Peyer's patch (tissue), 4 donors: ENCODE data around the gene PLEKHO1. TPM values are rescaled to one million over a fixed set of nuclear protein-coding genes. Genes with fewer than 3 reads are reported as not detected.
A peak's percentile ranks its signal among the peaks of the same experiment; 100 is the strongest.

Source experiments
- DNase-seq, 3 donors: peaks; one replicate each; pipeline ENCODE4 v3.0.0-alpha.2; 2017 to 2019
- H3K27ac ChIP-seq, 4 donors: fragments of 200-600 bp; sonication (generic); one replicate each; pipeline ENCODE4 v1.5.1; 2016 to 2019
- H3K27me3 ChIP-seq, 2 donors: fragments of 200-600 bp; sonication (generic); one replicate each; pipeline ENCODE4 v1.5.1; 2019
- H3K36me3 ChIP-seq, 3 donors: fragments of 200-600 bp; sonication (generic); one replicate each; pipeline ENCODE4 v1.5.1; 2016 to 2019
- H3K4me1 ChIP-seq, 4 donors: fragments of 200-600 bp; sonication (generic); one replicate each; pipeline ENCODE4 v1.5.1; 2016 to 2019
- H3K4me3 ChIP-seq, 4 donors: fragments of 200-600 bp; sonication (generic); 1 replicate in 3 of 4; 2 replicates in 1 of 4; pipeline ENCODE4 v1.5.1; 2016 to 2019; ENCODE audit warnings: mild to moderate bottlenecking in 1 of 4
- H3K9me3 ChIP-seq, 4 donors: fragments of 200-600 bp; sonication (generic); one replicate each; pipeline ENCODE4 v1.5.1; 2016 to 2019; ENCODE audit warnings: mild to moderate bottlenecking in 1 of 4
- POLR2A ChIP-seq, 2 donors: fragments of 450-650 bp; IDR thresholded peaks; one replicate each; pipeline ENCODE4 v1.5.1; 2017; ENCODE audit warnings: antibody characterized with exemption in 2 of 2, mild to moderate bottlenecking in 2 of 2, moderate library complexity in 2 of 2
- total RNA-seq, 4 donors: library from RNA; depleted of rRNA; stranded (reverse); fragments of >200 nt; gene quantifications; one replicate each; pipeline ENCODE4 v1.1.0, GENCODE V29; 2016
- TF ChIP-seq, protein P1 (sequence below), 6 experiments: fragments of 450-650 bp in 4 of 6; fragments of 200-600 bp in 2 of 6; sonication (generic) in 1 of 6; IDR thresholded peaks; one replicate each; pipeline ENCODE4 v1.5.1; 2017 to 2019; ENCODE audit warnings: antibody characterized with exemption in 6 of 6, mild to moderate bottlenecking in 3 of 6, moderate library complexity in 1 of 6

The PLEKHO1 gene
- total RNA-seq, 4 donors from 2014 or later = 12.6 to 106 (median 29.6) TPM

DNA sequence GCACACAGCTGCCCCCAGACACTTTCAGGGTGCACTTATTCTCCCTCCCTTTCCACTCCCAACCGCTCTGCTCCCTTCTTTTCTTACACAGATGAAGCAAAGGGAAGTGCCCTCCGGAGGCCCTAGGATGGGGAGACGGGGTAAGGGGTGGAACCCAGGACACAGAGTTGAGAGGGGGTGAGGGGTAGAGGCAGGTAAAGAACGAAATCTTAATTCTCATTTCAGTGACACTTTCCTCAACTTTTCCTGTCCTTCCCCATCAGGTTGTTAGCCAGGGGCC, 12.8 kb downstream of the PLEKHO1 start:
- DNase-seq = no peak
- no peaks in the 10 kb centered on the region for H3K36me3 ChIP-seq
- TF ChIP-seq, protein P1, sequence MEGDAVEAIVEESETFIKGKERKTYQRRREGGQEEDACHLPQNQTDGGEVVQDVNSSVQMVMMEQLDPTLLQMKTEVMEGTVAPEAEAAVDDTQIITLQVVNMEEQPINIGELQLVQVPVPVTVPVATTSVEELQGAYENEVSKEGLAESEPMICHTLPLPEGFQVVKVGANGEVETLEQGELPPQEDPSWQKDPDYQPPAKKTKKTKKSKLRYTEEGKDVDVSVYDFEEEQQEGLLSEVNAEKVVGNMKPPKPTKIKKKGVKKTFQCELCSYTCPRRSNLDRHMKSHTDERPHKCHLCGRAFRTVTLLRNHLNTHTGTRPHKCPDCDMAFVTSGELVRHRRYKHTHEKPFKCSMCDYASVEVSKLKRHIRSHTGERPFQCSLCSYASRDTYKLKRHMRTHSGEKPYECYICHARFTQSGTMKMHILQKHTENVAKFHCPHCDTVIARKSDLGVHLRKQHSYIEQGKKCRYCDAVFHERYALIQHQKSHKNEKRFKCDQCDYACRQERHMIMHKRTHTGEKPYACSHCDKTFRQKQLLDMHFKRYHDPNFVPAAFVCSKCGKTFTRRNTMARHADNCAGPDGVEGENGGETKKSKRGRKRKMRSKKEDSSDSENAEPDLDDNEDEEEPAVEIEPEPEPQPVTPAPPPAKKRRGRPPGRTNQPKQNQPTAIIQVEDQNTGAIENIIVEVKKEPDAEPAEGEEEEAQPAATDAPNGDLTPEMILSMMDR (IDR thresholded peaks at IDR 0.05) = no peak
- no peak for TF ChIP-seq POLR2A (IDR thresholded peaks at IDR 0.05)
- H3K27ac ChIP-seq = peak overlapping the region; percentile 70 to 93 (median 84)
- no peaks in the 10 kb centered on the region for H3K9me3 ChIP-seq
- H3K4me3 ChIP-seq = peak overlapping the region in 2 of 4 donors; percentile 2 to 31
- peaks cover 0 to 50% (median 16%) of the 10 kb centered on the region in 4 donors for H3K4me1 ChIP-seq
- no peaks in the 10 kb centered on the region for H3K27me3 ChIP-seq

DNA sequence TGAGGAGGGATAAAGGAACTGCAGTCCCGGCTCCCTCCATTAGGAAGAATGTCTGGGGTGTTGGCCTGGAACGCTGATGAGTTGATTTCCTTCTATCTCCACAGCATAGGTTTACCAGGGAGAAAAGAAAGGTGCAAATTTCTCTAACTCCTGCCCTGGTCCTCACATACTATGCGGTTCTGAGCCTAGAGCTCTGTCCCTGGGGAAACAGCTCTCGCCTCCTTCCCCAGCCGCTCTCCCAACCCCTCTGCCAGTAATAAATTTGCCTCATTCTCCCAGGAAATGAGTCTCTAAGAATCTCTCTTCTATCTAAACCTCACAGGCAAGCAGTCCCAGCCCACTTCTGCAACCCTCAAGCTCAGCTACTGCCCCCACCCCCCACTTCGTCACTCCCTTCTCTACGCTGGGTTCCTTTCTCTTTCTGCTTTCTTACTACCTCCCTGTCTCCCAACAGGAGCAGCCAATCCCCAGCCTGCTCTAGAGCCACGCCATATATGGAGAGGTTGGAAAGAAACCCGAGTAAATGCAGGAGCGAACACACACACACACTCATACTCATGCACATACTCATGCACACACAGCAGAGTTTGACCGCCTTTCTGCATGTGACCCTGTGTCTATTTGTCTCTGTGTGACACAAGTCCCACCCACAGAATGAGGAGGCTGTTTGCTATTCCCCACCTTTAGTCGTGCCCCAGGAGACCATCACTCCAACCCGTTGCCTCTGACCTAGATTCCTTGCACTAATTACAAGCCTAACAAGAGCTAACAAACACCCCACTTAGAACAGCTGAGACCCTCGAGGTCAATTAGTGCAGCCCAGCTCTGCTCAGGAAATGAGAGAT, 13.4 kb downstream of the PLEKHO1 start:
- Histone ChIP-seq H3K36me3 (no peaks in the 10 kb centered on the region), H3K4me3 (peak overlapping the region in 2 of 4 donors; percentile 2 to 31), H3K27ac (peak overlapping the region; percentile 70 to 93 (median 84)), H3K27me3 (no peaks in the 10 kb centered on the region), H3K9me3 (no peaks in the 10 kb centered on the region), H3K4me1 (peaks cover 0 to 50% (median 16%) of the 10 kb centered on the region in 4 donors)
- DNase-seq = peak; percentile 65 to 86 (median 78)
- TF ChIP-seq POLR2A (IDR thresholded peaks at IDR 0.05) = peak in 1 of 2 donors; percentile 28
- TF ChIP-seq, protein P1 (IDR thresholded peaks at IDR 0.05) = peak in 3 of 6 experiments; percentile 13 to 24 (median 15)

DNA sequence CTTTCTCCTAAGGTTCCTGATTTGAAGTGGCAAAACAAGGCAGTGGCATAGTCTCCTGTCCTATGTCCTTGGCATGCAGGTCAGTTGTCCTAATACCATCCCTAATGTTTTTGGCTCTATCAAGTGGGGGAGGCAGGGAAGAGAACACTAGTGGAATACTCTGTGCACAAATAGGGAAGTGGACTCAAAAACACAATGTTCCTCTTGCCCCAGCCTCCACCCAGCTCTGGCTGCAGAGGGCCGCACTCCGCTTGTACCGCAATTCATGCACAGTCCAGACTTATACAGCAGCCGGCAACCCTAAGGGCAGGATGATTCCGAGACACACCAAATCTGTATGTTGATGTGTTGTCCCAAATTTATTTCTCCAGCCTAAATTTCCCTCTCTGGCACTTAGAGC, 14.5 kb downstream of the PLEKHO1 start:
- peak in 2 of 3 donors; percentile 40 to 58 for DNase-seq
- H3K27me3 ChIP-seq = no peaks in the 10 kb centered on the region
- H3K36me3 ChIP-seq = no peaks in the 10 kb centered on the region
- peaks cover 2 to 42% (median 16%) of the 10 kb centered on the region in 4 donors for H3K4me1 ChIP-seq
- no peak overlapping the region for H3K4me3 ChIP-seq
- H3K27ac ChIP-seq = peak overlapping the region in 3 of 4 donors; percentile 83 to 93 (median 84)
- TF ChIP-seq POLR2A (IDR thresholded peaks at IDR 0.05) = no peak
- TF ChIP-seq, protein P1 (IDR thresholded peaks at IDR 0.05) = no peak
- no peaks in the 10 kb centered on the region for H3K9me3 ChIP-seq

DNA sequence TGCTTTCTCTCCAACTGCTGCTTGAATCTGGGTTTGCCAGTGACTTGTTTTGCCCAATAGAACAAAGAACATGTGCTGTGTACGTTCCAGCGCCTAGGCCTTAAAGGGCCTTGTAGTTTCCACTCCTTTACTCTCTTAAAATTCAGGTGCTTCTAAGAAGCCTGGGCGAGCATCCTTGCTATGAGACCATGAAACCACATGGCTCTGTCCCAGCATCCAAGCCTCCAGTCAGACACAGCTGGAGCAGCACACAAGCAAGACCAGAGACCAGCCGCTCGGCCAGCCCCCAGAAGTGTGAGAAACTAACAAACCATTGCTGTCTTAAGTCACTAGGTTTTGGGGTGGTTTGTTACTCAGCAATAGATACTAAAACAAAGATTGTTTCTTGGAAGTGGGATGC, 15.1 kb downstream of the PLEKHO1 start:
- H3K27me3 ChIP-seq = no peaks in the 10 kb centered on the region
- H3K4me1 ChIP-seq = peaks cover 2 to 42% (median 15%) of the 10 kb centered on the region in 4 donors
- no peak for TF ChIP-seq POLR2A (IDR thresholded peaks at IDR 0.05)
- TF ChIP-seq, protein P1 (IDR thresholded peaks at IDR 0.05) = no peak
- H3K4me3 ChIP-seq = no peak overlapping the region
- no peaks in the 10 kb centered on the region for H3K9me3 ChIP-seq
- H3K27ac ChIP-seq = peak overlapping the region in 3 of 4 donors; percentile 83 to 93 (median 84)
- peak in 1 of 3 donors; percentile 44 for DNase-seq
- H3K36me3 ChIP-seq = no peaks in the 10 kb centered on the region

DNA sequence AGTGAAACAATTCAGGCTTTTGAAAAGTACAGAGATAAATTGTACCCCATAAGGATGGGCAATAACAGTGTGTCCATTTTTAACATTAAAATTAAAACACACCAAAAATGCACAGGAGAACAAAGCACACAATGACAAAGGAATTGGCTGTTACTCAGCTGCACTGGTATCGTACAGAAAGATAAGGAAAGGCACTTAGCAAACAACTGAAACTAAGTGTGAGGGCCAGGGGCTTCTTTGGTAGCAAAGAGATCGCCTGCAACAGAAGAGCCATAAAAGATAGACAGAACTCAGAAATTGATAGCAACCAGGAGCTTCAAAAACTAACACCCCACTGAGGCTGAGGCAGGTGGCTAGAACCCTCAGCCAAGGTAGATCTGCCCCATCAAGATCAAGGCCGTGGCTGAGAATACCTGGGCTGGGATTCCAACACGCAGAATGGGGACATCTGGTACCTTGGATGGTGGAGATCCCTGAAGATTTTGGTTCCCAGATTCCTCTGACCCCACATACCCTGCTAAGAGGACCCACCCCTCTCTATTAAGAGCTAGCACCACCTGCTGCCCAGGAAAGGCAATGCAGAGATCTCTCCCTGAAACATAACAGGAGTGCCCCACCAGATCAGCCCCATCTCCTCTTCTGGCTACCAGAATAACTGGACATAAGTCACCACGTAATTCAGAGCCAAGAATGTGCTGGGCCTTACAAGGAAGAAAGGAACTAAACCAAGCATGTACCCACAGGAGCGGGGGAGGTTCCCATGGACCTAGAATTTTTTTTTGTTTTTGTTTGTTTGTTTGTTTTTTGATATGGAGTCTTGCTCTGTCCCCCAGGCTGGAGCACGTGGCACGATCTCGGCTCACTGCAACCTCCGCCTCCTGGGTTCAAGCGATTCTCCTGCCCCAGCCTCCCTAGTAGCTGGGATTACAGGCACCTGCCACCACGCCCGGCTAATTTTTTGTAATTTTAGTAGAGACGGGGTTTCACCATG, 16.2 kb downstream of the PLEKHO1 start:
- H3K9me3 ChIP-seq = no peaks in the 10 kb centered on the region
- TF ChIP-seq, protein P1 (IDR thresholded peaks at IDR 0.05) = peak; percentile 54 to 70 (median 56)
- TF ChIP-seq POLR2A (IDR thresholded peaks at IDR 0.05) = no peak
- H3K27me3 ChIP-seq = no peaks in the 10 kb centered on the region
- H3K36me3 ChIP-seq = no peaks in the 10 kb centered on the region
- H3K4me1 ChIP-seq = peaks cover 2 to 32% (median 14%) of the 10 kb centered on the region in 4 donors
- peak in 2 of 3 donors; percentile 77 to 84 for DNase-seq
- H3K4me3 ChIP-seq = no peak overlapping the region
- peak overlapping the region; percentile 18 to 93 (median 53) for H3K27ac ChIP-seq
